ENCODE results near the gene SNX1. TPM values are rescaled to one million over a fixed set of nuclear protein-coding genes. Genes with fewer than 3 reads are reported as not detected.
A peak's percentile ranks its signal among the peaks of the same experiment; 100 is the strongest.

Gene SNX1
- total RNA-seq, 6 experiments from 2014 or later: 40.7 to 71.1 (median 59.8) TPM

GRCh38 chr15:64122444-64122843, 26.7 kb downstream of the SNX1 start:
- ATAC-seq: peak in 2 of 4 donors; percentile 24 to 44
- Histone ChIP-seq H3K4me3 (no peak overlapping the region), H3K27me3 (no peaks in the 10 kb centered on the region), H3K4me1 (peaks cover 0 to 9% (median 0%) of the 10 kb centered on the region in 4 donors), H3K27ac (peak overlapping the region in 1 of 3 donors; percentile 7), H3K9me3 (no peaks in the 10 kb centered on the region), H3K36me3 (peaks cover 11 to 79% (median 42%) of the 10 kb centered on the region in 4 donors)
- intact Hi-C loops (cut with DNase I): no loop called here
- TF ChIP-seq CTCF (IDR thresholded peaks at IDR 0.05) (no peak), POLR2A (IDR thresholded peaks at IDR 0.05) (no peak)
- WGBS (ENCODE audit: insufficient coverage, low coverage, low lambda C conversion rate, missing lambda C conversion rate): 80% methylated on average over 1 of the region's 1 CpG
- DNase-seq: no peak

- H3K27me3 ChIP-seq: no peaks in the 10 kb centered on the region
- TF ChIP-seq POLR2A (IDR thresholded peaks at IDR 0.05): no peak
- no peak for TF ChIP-seq CTCF (IDR thresholded peaks at IDR 0.05)
- ATAC-seq (peak; percentile 11 to 52 (median 36)), DNase-seq (no peak)
- peaks cover 11 to 80% (median 45%) of the 10 kb centered on the region in 4 donors for H3K36me3 ChIP-seq
- intact Hi-C loops (cut with DNase I): no loop called here
- no peaks in the 10 kb centered on the region for H3K9me3 ChIP-seq
- no peak overlapping the region for H3K27ac ChIP-seq
- peaks cover 0 to 9% (median 0%) of the 10 kb centered on the region in 4 donors for H3K4me1 ChIP-seq
- H3K4me3 ChIP-seq: no peak overlapping the region
- 91% methylated on average over 3 of the region's 3 CpGs for WGBS (ENCODE audit: insufficient coverage, low coverage, low lambda C conversion rate, missing lambda C conversion rate)
These were observed 27.2 kb downstream of the SNX1 start for GRCh38 chr15:64122936-64123351.

GRCh38 chr15:64125978-64126377, 30.2 kb downstream of the SNX1 start:
- 100% methylated on average over 3 of the region's 3 CpGs for WGBS (ENCODE audit: insufficient coverage, low coverage, low lambda C conversion rate, missing lambda C conversion rate)
- no peaks in the 10 kb centered on the region for H3K4me1 ChIP-seq
- H3K36me3 ChIP-seq: peaks cover 11 to 90% (median 64%) of the 10 kb centered on the region in 4 donors
- no peaks in the 10 kb centered on the region for H3K27me3 ChIP-seq
- H3K9me3 ChIP-seq: no peaks in the 10 kb centered on the region
- intact Hi-C loops (cut with DNase I): no loop called here
- H3K27ac ChIP-seq: no peak overlapping the region
- no peak overlapping the region for H3K4me3 ChIP-seq
- DNase-seq: no peak
- TF ChIP-seq CTCF (IDR thresholded peaks at IDR 0.05): no peak
- TF ChIP-seq POLR2A (IDR thresholded peaks at IDR 0.05): no peak
- no peak for ATAC-seq

GRCh38 chr15:64127521-64128270, 31.9 kb downstream of the SNX1 start:
- Histone ChIP-seq H3K27me3 (no peaks in the 10 kb centered on the region), H3K4me1 (no peaks in the 10 kb centered on the region), H3K27ac (no peak overlapping the region), H3K4me3 (no peak overlapping the region), H3K9me3 (no peaks in the 10 kb centered on the region), H3K36me3 (peaks cover 13 to 94% (median 70%) of the 10 kb centered on the region in 4 donors)
- intact Hi-C loops (cut with DNase I): no loop called here
- WGBS (ENCODE audit: insufficient coverage, low coverage, low lambda C conversion rate, missing lambda C conversion rate): 88% methylated on average over 6 of the region's 6 CpGs
- TF ChIP-seq CTCF (IDR thresholded peaks at IDR 0.05) (no peak), POLR2A (IDR thresholded peaks at IDR 0.05) (no peak)
- no peak for DNase-seq
- ATAC-seq: no peak
